DOHH2 (cell line): ENCODE results near the gene BLACAT1.

Experiments used
- H3F3A ChIP-seq: fragments of 200-600 bp; sonication (generic), shearing (Covaris generic); 2 replicates; pipeline ENCODE4 v1.6.0; 2016; ENCODE audit warnings: antibody characterized with exemption, mild to moderate bottlenecking; ENCODE audit not compliant: control insufficient read depth, insufficient read depth
- H3K27ac ChIP-seq: fragments of 200-600 bp; sonication (generic); 2 replicates; pipeline ENCODE4 v1.5.1; 2014; ENCODE audit warnings: low read depth, mild to moderate bottlenecking, low read length, moderate library complexity
- H3K27me3 ChIP-seq: fragments of 200-600 bp; sonication (generic); 2 replicates; pipeline ENCODE4 v1.6.1; 2014; ENCODE audit warnings: mild to moderate bottlenecking, low read length, mixed read lengths; ENCODE audit not compliant: control insufficient read depth
- H3K36me3 ChIP-seq: fragments of 200-600 bp; sonication (generic); 2 replicates; pipeline ENCODE4 v1.6.1; 2014; ENCODE audit warnings: mild to moderate bottlenecking, low read length, moderate library complexity, mixed read lengths; ENCODE audit not compliant: control insufficient read depth
- H3K4me1 ChIP-seq: fragments of 200-600 bp; sonication (generic); 2 replicates; pipeline ENCODE4 v1.6.1; 2014; ENCODE audit warnings: mild to moderate bottlenecking, low read length, mixed read lengths; ENCODE audit not compliant: control insufficient read depth
- H3K4me2 ChIP-seq: fragments of 200-600 bp; sonication (generic); 2 replicates; pipeline ENCODE4 v1.6.0; 2014; ENCODE audit warnings: mild to moderate bottlenecking, low read length, moderate library complexity
- H3K4me3 ChIP-seq: fragments of 200-600 bp; sonication (generic); 2 replicates; pipeline ENCODE4 v1.5.1; 2014; ENCODE audit warnings: mild to moderate bottlenecking, low read length, mixed read lengths
- H3K79me2 ChIP-seq: fragments of 200-600 bp; sonication (generic); 2 replicates; pipeline ENCODE4 v1.6.1; 2014; ENCODE audit warnings: mild to moderate bottlenecking, low read length, mixed read lengths; ENCODE audit not compliant: control insufficient read depth
- H3K9me2 ChIP-seq: fragments of 200-600 bp; sonication (generic); replicated peaks from 2 replicates; pipeline ENCODE4 v1.6.1; 2014; ENCODE audit warnings: mild to moderate bottlenecking, low read length, mixed read lengths; ENCODE audit not compliant: control insufficient read depth
- H3K9me3 ChIP-seq: fragments of 200-600 bp; sonication (generic); 2 replicates; pipeline ENCODE4 v1.6.1; 2014; ENCODE audit warnings: antibody characterized with exemption, low read length, mixed read lengths; ENCODE audit not compliant: control insufficient read depth, insufficient read depth
- H4K20me1 ChIP-seq: fragments of 200-600 bp; sonication (generic); 2 replicates; pipeline ENCODE4 v1.6.0; 2014; ENCODE audit warnings: low read depth, mild to moderate bottlenecking, antibody characterized with exemption, low read length, moderate library complexity; ENCODE audit not compliant: control insufficient read depth, insufficient read depth
- CTCF ChIP-seq: fragments of 200-600 bp; sonication (generic); IDR thresholded peaks from one replicate; pipeline ENCODE4 v1.5.1; 2014; ENCODE audit warnings: antibody characterized with exemption, mild to moderate bottlenecking, low read depth, low read length; ENCODE audit not compliant: poor library complexity, severe bottlenecking
- EZH2phosphoT487 ChIP-seq: fragments of 200-600 bp; sonication (generic); IDR thresholded peaks from 2 replicates; pipeline ENCODE4 v1.6.1; 2017; ENCODE audit warnings: borderline replicate concordance, mild to moderate bottlenecking, antibody characterized with exemption, low read length, moderate library complexity, mixed read lengths

Gene BLACAT1

DNA sequence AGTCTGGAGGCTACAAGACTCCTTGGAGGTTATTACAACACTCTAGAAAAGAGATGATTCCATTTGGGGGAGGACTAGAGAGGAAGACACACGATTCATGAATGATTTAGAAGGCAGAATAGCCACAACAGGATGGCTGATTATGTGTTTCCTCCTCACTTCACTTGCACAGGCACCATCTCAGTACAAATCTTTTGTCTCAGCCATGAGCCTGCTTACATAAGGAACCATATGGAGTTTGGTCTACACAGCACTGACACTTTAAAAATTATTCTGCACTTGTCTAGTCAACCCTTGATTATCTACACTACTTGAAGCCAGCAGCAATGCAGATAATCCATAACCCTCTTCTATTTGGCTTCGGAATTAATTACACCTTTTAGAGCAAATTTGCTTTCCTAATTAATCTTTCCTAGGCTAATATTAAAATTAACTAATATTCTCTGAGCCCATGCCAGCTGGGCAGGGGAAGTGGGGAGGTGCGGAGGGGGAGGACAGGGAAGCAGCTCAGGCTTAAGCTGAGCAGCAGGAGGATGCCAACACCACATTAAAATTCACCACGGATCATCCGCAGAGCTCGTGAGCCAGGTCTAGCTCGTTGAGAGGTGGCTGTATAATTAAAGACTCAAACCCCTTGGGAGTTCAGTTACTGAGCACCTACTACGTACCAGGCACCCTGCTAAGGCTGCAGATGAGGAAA, 30.8 kb downstream of the BLACAT1 start:
- Histone ChIP-seq H3F3A (no peaks in the 10 kb centered on the region), H3K27me3 (peaks cover 7% of the 10 kb centered on the region; the same call in 1 of the 2 replicates), H3K4me3 (no peak overlapping the region), H3K27ac (no peak overlapping the region), H3K36me3 (no peaks in the 10 kb centered on the region), H3K4me2 (no peak overlapping the region), H3K9me3 (no peaks in the 10 kb centered on the region), H3K4me1 (peaks cover 4% of the 10 kb centered on the region), H3K9me2 (no peaks in the 10 kb centered on the region), H4K20me1 (no peaks in the 10 kb centered on the region), H3K79me2 (no peaks in the 10 kb centered on the region)
- TF ChIP-seq EZH2phosphoT487 (no peak), CTCF (no peak)

DNA sequence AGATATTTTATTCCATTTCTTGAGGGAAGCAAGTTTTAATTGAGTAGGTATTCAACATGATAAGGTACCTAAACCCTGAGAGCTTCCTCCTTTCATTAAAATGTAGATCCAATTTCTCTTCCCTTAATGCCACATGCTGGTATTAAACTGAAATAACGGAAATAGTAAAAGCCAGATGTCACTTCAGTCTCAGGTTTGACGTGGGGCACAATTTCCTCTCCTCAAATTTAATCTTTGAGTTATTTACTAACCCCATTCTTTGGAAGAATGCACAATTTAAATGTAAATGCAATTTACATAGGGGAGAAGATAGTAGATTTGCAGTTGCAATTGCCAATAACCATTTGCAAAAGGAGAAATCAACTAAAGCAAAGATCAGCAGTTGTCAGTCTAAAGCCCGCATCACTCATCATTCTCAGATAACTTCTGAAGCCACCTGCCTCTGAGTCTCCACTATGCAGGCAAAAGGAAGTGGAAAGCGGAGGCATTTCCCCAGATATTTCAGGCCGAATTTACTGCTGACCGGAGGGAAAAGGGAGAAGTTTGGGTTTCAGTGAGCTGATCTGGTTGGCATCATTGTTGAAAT, 31.9 kb downstream of the BLACAT1 start:
- H3K27me3 ChIP-seq = peaks cover 7% of the 10 kb centered on the region; the same call in 1 of the 2 replicates
- no peaks in the 10 kb centered on the region for H3K36me3 ChIP-seq
- H3K79me2 ChIP-seq = no peaks in the 10 kb centered on the region
- no peak overlapping the region for H3K4me2 ChIP-seq
- H3F3A ChIP-seq = no peaks in the 10 kb centered on the region
- H3K4me1 ChIP-seq = no peaks in the 10 kb centered on the region
- no peak overlapping the region for H3K27ac ChIP-seq
- no peak overlapping the region for H3K4me3 ChIP-seq
- TF ChIP-seq EZH2phosphoT487 (no peak), CTCF (no peak)
- no peaks in the 10 kb centered on the region for H3K9me3 ChIP-seq
- no peaks in the 10 kb centered on the region for H3K9me2 ChIP-seq
- no peaks in the 10 kb centered on the region for H4K20me1 ChIP-seq

- H3F3A ChIP-seq = no peaks in the 10 kb centered on the region
- TF ChIP-seq CTCF (no peak), EZH2phosphoT487 (no peak)
- no peak overlapping the region for H3K27ac ChIP-seq
- no peak overlapping the region for H3K4me2 ChIP-seq
- no peaks in the 10 kb centered on the region for H3K79me2 ChIP-seq
- peaks cover 7% of the 10 kb centered on the region; the same call in 1 of the 2 replicates for H3K27me3 ChIP-seq
- no peaks in the 10 kb centered on the region for H3K4me1 ChIP-seq
- no peak overlapping the region for H3K4me3 ChIP-seq
- H4K20me1 ChIP-seq = no peaks in the 10 kb centered on the region
- no peaks in the 10 kb centered on the region for H3K9me2 ChIP-seq
- H3K9me3 ChIP-seq = no peaks in the 10 kb centered on the region
- no peaks in the 10 kb centered on the region for H3K36me3 ChIP-seq
Observed at GRCh38 chr1:205422993-205423642, 32.7 kb downstream of the BLACAT1 start.
